CD4-positive, CD25-positive, alpha-beta regulatory T cell (primary cell): ENCODE results near the gene CFAP100. TPM values are rescaled to one million over a fixed set of nuclear protein-coding genes. Genes with fewer than 3 reads are reported as not detected.

Experiments
- ATAC-seq, 2 donors: fragments of 150-1000 bp; cut with Tn5 transposase; one replicate each; pipeline ENCODE4 v1.10.0; 2021; ENCODE audit warnings: low read depth in 2 of 2, moderate number of reproducible peaks in 2 of 2, moderate library complexity in 1 of 2
- DNase-seq, 3 donors: peaks; one replicate each; pipeline versions ENCODE4 v3.0.0 to v3.0.0-alpha.2; 2012 to 2022; ENCODE audit warnings: mixed read lengths in 1 of 3
- H3K27ac ChIP-seq: one replicate; pipeline ENCODE4 v1.7.0; 2013; ENCODE audit warnings: mild to moderate bottlenecking, low read length; ENCODE audit not compliant: insufficient read depth, poor library complexity, severe bottlenecking
- H3K27me3 ChIP-seq: one replicate; pipeline ENCODE4 v1.7.0; 2013; ENCODE audit warnings: low read length; ENCODE audit not compliant: control insufficient read depth, insufficient read depth
- H3K36me3 ChIP-seq: one replicate; pipeline ENCODE4 v1.7.0; 2013; ENCODE audit warnings: mild to moderate bottlenecking, low read length, moderate library complexity; ENCODE audit not compliant: control insufficient read depth, insufficient read depth
- H3K4me1 ChIP-seq: 2 replicates; pipeline ENCODE4 v1.7.0; 2013; ENCODE audit warnings: mild to moderate bottlenecking, low read length; ENCODE audit not compliant: insufficient read depth, control insufficient read depth, poor library complexity, severe bottlenecking
- H3K4me3 ChIP-seq: one replicate; pipeline ENCODE4 v1.7.0; 2013; ENCODE audit warnings: low read depth, mild to moderate bottlenecking, low read length, moderate library complexity
- H3K9me3 ChIP-seq, 2 experiments: 1 replicate in 1 of 2; 2 replicates in 1 of 2; pipeline ENCODE4 v1.7.0; 2013; ENCODE audit warnings: low read length in 2 of 2, mild to moderate bottlenecking in 1 of 2, moderate library complexity in 1 of 2; ENCODE audit not compliant: control insufficient read depth in 2 of 2
- H3K27ac Mint-ChIP-seq, 3 donors: one replicate each; pipeline ENCODE4 v1.8.0; 2020 to 2022; ENCODE audit warnings: mild to moderate bottlenecking in 3 of 3, mixed read lengths in 3 of 3, moderate library complexity in 2 of 3
- H3K27me3 Mint-ChIP-seq: one replicate; pipeline ENCODE4 v1.8.0; 2022; ENCODE audit warnings: mild to moderate bottlenecking, mixed read lengths
- H3K36me3 Mint-ChIP-seq: one replicate; pipeline ENCODE4 v1.8.0; 2020; ENCODE audit warnings: mixed read lengths
- H3K4me1 Mint-ChIP-seq, 4 donors: one replicate each; pipeline ENCODE4 v1.8.0; 2020 to 2022; ENCODE audit warnings: mixed read lengths in 4 of 4, mild to moderate bottlenecking in 1 of 4
- H3K4me3 Mint-ChIP-seq, 4 donors: one replicate each; pipeline ENCODE4 v1.8.0; 2020 to 2022; ENCODE audit warnings: mild to moderate bottlenecking in 4 of 4, mixed read lengths in 4 of 4, moderate library complexity in 3 of 4
- H3K9me3 Mint-ChIP-seq, 7 donors: one replicate each; pipeline ENCODE4 v1.8.0; 2020 to 2022; ENCODE audit warnings: mixed read lengths in 7 of 7, mild to moderate bottlenecking in 3 of 7, moderate library complexity in 2 of 7
- polyA plus RNA-seq, 4 donors: library from polyadenylated mRNA; unstranded; fragments of 300-500 nt; fragmentation: Illumina TruSeq; gene quantifications; one replicate each; pipeline ENCODE4 v1.2.3, GENCODE V29; 2021
- total RNA-seq: library from RNA; stranded (reverse); gene quantifications from one replicate; pipeline ENCODE4 v1.2.3, GENCODE V29; 2022

The CFAP100 gene
- total and polyA plus RNA-seq, 5 donors from 2014 or later: not detected

DNA sequence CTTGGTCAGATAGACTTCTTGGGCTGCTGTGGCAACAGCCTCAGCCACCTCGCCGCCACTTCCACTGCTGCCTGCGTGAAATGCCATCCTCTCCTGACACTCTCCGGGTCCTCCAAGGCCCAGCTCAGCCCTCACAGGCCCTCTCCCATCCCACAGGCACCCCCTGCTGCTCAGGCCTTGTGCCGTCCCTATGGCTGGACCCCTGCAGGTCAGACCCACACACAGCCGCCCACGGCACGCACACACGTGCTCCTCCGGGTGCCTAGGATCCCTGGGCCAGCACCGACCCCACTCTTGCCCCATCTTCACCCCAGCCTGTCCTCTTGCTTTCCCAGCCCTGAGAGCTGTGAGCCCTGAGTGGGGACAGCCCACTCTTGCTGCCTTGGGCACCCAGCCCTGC is 19.7 kb downstream of the CFAP100 start:
- H3K27me3 ChIP-seq: no peaks in the 10 kb centered on the region
- H3K9me3 Mint-ChIP-seq: peaks cover 0 to 3% (median 0%) of the 10 kb centered on the region in 7 donors
- H3K36me3 Mint-ChIP-seq: no peaks in the 10 kb centered on the region
- no peak overlapping the region for H3K27ac ChIP-seq
- no peaks in the 10 kb centered on the region for H3K9me3 ChIP-seq
- no peak overlapping the region for H3K4me3 ChIP-seq
- ATAC-seq (no peak), DNase-seq (no peak)
- H3K36me3 ChIP-seq: no peaks in the 10 kb centered on the region
- H3K27ac Mint-ChIP-seq: no peak overlapping the region
- H3K4me3 Mint-ChIP-seq: no peak overlapping the region
- peaks cover 5% of the 10 kb centered on the region for H3K27me3 Mint-ChIP-seq
- no peaks in the 10 kb centered on the region for H3K4me1 Mint-ChIP-seq
- H3K4me1 ChIP-seq: no peaks in the 10 kb centered on the region

DNA sequence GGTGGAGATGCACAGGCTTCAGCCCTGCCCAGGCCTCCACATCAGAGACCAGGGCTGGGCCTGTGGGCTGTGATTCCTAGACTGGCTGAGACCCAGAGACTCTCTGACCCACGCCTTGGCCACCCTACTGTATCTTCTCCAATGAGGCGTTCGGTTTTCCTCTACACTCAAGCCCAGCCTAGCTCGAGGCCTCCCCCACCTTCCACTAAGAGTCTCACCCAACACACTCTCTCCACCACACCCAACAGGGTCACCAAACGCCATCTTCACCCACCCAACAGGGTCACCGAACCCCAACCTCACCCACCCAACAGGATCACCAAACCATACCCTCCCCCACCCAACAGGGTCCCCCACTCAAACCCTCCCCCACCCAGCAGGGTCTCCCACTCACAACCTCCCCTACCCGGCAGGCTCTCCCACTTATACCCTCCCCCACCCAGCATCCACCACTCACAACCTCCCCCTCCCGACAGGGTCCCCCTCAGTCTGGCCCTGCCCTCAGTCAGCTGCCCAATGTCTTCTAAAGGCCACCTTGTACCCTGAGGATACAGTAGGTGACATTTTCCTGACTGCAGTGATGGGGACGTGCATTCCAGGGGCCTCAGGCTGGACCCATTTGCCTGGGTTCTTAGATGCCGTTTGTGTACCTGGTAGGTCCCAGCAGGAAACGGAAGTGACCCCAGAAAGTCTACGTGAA is 20.4 kb downstream of the CFAP100 start:
- Mint-ChIP-seq H3K36me3 (no peaks in the 10 kb centered on the region), H3K4me3 (peak overlapping the region in 1 of 4 donors; percentile 58), H3K27me3 (peaks cover 5% of the 10 kb centered on the region), H3K27ac (no peak overlapping the region), H3K9me3 (peaks cover 0 to 3% (median 0%) of the 10 kb centered on the region in 7 donors), H3K4me1 (no peaks in the 10 kb centered on the region)
- Histone ChIP-seq H3K36me3 (no peaks in the 10 kb centered on the region), H3K27me3 (no peaks in the 10 kb centered on the region), H3K9me3 (no peaks in the 10 kb centered on the region), H3K4me1 (no peaks in the 10 kb centered on the region), H3K27ac (no peak overlapping the region), H3K4me3 (no peak overlapping the region)
- ATAC-seq (no peak), DNase-seq (no peak)

DNA sequence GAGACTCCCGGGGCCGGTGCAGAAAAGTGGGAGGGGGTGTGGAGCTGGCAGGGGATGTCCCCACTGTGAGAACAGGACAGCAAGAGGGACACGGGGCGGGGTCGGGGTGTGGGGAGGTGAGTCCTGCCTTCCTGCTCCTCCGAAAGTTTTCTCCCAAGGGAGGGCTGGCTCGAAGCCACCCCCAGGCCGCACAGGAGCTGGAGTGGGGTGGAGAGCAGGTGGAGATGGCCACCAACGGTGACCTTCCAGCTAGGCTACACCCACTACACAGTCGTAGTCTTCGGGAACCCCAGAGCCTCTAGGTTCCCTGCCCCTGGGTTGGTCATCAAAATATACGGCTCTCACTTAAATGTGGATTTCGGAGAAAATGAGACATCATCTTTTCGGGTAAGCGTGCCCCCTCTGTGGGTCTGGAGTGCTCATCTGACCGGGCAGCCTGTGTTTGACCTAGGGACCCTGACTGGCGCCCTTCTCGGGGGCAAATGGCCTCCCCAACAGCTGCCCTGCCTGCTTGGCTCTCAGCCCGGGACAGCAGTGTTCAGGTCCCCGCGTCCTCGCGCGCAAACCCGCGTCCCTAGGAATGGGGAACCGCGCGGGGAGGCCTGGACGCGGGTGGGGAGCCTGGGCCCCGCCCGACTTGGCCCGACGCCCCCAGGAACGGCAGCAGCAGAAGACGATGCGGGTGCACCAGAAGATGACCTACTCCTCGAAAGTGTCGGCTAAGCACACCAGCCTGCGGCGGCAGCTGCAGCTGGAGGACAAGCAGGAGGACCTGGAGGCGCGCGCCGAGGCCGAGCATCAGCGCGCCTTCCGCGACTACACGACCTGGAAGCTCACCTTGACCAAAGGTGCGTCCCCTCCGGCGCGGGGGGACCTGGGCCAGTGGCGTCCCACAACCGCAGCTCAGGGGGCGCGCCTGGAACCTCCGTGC is 21.2 kb downstream of the CFAP100 start:
- Histone ChIP-seq H3K4me3 (no peak overlapping the region), H3K27me3 (no peaks in the 10 kb centered on the region), H3K9me3 (no peaks in the 10 kb centered on the region), H3K4me1 (no peaks in the 10 kb centered on the region), H3K36me3 (no peaks in the 10 kb centered on the region), H3K27ac (no peak overlapping the region)
- Mint-ChIP-seq H3K27me3 (peaks cover 8% of the 10 kb centered on the region), H3K4me1 (no peaks in the 10 kb centered on the region), H3K27ac (no peak overlapping the region), H3K9me3 (peaks cover 0 to 2% (median 0%) of the 10 kb centered on the region in 7 donors), H3K4me3 (peak overlapping the region in 1 of 4 donors; percentile 58), H3K36me3 (no peaks in the 10 kb centered on the region)
- DNase-seq (no peak), ATAC-seq (no peak)

DNA sequence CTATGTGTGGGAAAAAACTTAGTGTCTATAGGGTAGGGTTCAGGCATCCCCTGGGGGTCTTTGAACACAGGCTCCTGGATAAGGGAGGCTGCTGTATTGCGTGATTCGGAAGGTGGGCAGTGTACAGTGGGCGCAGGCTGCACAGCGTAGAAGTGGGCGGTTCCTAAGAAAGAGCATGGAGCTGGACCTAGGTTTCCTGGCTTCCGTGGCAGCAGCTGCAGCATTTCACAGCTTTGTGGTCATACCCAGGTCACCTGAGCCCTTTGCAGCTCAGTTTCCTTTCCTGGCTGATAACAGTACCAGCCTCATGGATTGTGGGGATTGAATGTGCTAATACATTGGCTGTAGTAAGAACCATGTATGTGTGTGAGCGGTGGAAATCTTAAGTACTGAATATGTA is 22.2 kb downstream of the CFAP100 start:
- peak overlapping the region in 1 of 3 donors; percentile 40 for H3K27ac Mint-ChIP-seq
- H3K27me3 ChIP-seq: no peaks in the 10 kb centered on the region
- no peak for ATAC-seq
- H3K4me3 ChIP-seq: no peak overlapping the region
- H3K4me3 Mint-ChIP-seq: no peak overlapping the region
- H3K27ac ChIP-seq: no peak overlapping the region
- H3K9me3 Mint-ChIP-seq: no peaks in the 10 kb centered on the region
- no peaks in the 10 kb centered on the region for H3K36me3 Mint-ChIP-seq
- no peaks in the 10 kb centered on the region for H3K4me1 ChIP-seq
- no peaks in the 10 kb centered on the region for H3K9me3 ChIP-seq
- DNase-seq: no peak
- H3K4me1 Mint-ChIP-seq: no peaks in the 10 kb centered on the region
- peaks cover 8% of the 10 kb centered on the region for H3K27me3 Mint-ChIP-seq
- H3K36me3 ChIP-seq: no peaks in the 10 kb centered on the region

DNA sequence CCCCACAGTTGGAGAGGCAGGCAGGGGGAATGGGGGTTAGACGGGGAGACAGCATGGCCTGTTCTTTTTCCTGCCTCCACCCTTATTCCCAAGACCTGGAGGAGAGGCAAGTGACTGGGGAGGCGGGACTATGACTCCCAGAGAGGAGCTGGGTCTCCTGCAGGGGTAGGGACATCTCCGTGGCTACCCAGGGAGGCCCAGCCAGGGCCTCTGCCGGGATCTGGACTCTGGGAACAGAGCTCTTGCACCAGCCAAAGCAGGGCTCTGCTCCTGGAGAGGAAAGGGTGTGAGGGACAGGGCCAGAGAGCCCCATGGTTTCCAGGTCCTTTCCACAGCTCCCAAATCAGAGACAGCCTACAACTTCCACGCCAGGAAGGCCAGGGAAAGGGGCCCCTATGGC is 22.8 kb downstream of the CFAP100 start:
- no peaks in the 10 kb centered on the region for H3K27me3 ChIP-seq
- DNase-seq (no peak), ATAC-seq (no peak)
- H3K4me1 ChIP-seq: no peaks in the 10 kb centered on the region
- no peaks in the 10 kb centered on the region for H3K9me3 ChIP-seq
- H3K36me3 Mint-ChIP-seq: no peaks in the 10 kb centered on the region
- H3K36me3 ChIP-seq: no peaks in the 10 kb centered on the region
- H3K27me3 Mint-ChIP-seq: peaks cover 8% of the 10 kb centered on the region
- H3K4me3 ChIP-seq: no peak overlapping the region
- no peak overlapping the region for H3K27ac Mint-ChIP-seq
- no peak overlapping the region for H3K4me3 Mint-ChIP-seq
- H3K27ac ChIP-seq: no peak overlapping the region
- no peaks in the 10 kb centered on the region for H3K4me1 Mint-ChIP-seq
- H3K9me3 Mint-ChIP-seq: no peaks in the 10 kb centered on the region

DNA sequence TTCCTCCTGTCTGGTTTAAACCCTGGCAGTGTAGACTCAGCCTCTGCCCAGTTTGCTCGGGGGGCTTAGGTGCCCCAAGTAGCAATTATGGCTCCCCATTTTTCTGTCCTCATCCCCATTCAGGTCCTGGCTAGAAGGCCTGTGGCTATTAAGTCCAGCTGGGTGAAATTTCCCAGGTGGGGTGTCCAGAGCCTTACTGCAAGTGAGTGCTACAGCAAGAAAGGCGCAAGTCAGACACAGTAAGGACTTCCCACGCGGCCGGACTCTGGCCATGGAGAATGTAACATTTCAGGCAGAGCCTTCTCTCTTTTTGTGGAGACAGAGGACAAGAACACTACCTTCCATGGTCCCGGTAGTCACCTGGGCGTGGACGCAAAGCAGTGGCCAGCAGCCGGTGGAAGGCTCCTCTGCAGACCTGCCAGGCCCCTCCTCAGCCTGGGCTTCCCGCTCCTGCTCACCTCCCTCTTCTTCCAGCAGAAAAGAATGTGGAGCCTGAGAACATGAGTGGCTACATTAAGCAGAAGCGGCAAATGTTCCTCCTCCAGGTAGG is 23.3 kb downstream of the CFAP100 start:
- no peak overlapping the region for H3K4me3 ChIP-seq
- Mint-ChIP-seq H3K4me3 (no peak overlapping the region), H3K27ac (no peak overlapping the region), H3K9me3 (no peaks in the 10 kb centered on the region), H3K4me1 (no peaks in the 10 kb centered on the region), H3K36me3 (no peaks in the 10 kb centered on the region), H3K27me3 (peaks cover 8% of the 10 kb centered on the region)
- H3K9me3 ChIP-seq: no peaks in the 10 kb centered on the region
- H3K36me3 ChIP-seq: no peaks in the 10 kb centered on the region
- H3K27me3 ChIP-seq: no peaks in the 10 kb centered on the region
- H3K27ac ChIP-seq: no peak overlapping the region
- H3K4me1 ChIP-seq: no peaks in the 10 kb centered on the region
- no peak for DNase-seq
- ATAC-seq: no peak

DNA sequence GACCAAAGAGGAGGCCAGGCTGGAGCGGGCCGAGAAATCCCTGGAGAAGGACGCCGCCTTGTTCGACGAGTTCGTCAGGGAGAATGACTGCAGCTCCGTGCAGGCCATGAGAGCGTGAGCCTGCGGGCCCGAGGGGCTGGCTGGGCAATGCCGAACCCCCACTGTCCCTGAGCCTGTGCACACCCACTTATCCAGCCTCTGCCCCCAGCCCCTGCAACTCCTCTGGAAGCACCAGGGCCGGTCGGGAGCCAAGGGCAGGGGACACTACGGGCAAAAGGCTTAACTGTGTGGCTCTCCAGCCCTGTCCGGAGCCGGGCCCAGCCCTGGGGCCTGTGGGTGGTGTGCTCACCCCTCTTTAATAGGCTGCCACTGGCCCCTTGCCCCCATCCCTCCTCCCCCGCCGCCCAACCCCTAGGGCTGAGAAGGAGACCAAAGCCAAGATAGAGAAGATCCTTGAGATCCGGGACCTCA is 24.0 kb downstream of the CFAP100 start:
- no peak for DNase-seq
- H3K36me3 ChIP-seq: no peaks in the 10 kb centered on the region

More for the DNA sequence above, 24.0 kb downstream of the CFAP100 start:
- H3K27ac ChIP-seq: no peak overlapping the region
- Mint-ChIP-seq H3K9me3 (no peaks in the 10 kb centered on the region), H3K4me3 (no peak overlapping the region), H3K27me3 (peaks cover 8% of the 10 kb centered on the region), H3K4me1 (no peaks in the 10 kb centered on the region), H3K27ac (no peak overlapping the region), H3K36me3 (no peaks in the 10 kb centered on the region)
- no peaks in the 10 kb centered on the region for H3K27me3 ChIP-seq
- no peaks in the 10 kb centered on the region for H3K4me1 ChIP-seq
- no peaks in the 10 kb centered on the region for H3K9me3 ChIP-seq
- H3K4me3 ChIP-seq: no peak overlapping the region
- no peak for ATAC-seq
